Measurements from ENCODE around the gene NDST1. TPM values are rescaled to one million over a fixed set of nuclear protein-coding genes. Genes with fewer than 3 reads are reported as not detected.

NDST1 gene
- total RNA-seq, 4 donors from 2014 or later = 45.4 to 86.5 (median 81.2) TPM

- DNase-seq (ENCODE audit: low spot score) (no peak), ATAC-seq (ENCODE audit: low FRiP score) (no peak)
- no peak for TF ChIP-seq CTCF (IDR thresholded peaks at IDR 0.05)
Measured at GRCh38 chr5:150598821-150599273, 90.9 kb downstream of the NDST1 start.

GRCh38 chr5:150599281-150599680 lies 91.3 kb downstream of the NDST1 start:
- no peak for TF ChIP-seq CTCF (IDR thresholded peaks at IDR 0.05)
- DNase-seq (ENCODE audit: low spot score) (no peak), ATAC-seq (ENCODE audit: low FRiP score) (no peak)

- peak; percentile 85 for ATAC-seq (ENCODE audit: low FRiP score)
- no peak for TF ChIP-seq CTCF (IDR thresholded peaks at IDR 0.05)
- DNase-seq (ENCODE audit: low spot score) = peak; percentile 94
Measured at GRCh38 chr5:150599917-150600511, 92.1 kb downstream of the NDST1 start.

GRCh38 chr5:150600616-150601490 lies 92.9 kb downstream of the NDST1 start:
- no peak for TF ChIP-seq CTCF (IDR thresholded peaks at IDR 0.05)
- DNase-seq (ENCODE audit: low spot score) = no peak
- no peak for ATAC-seq (ENCODE audit: low FRiP score)

GRCh38 chr5:150601491-150602345 lies 93.8 kb downstream of the NDST1 start:
- DNase-seq (ENCODE audit: low spot score) (no peak), ATAC-seq (ENCODE audit: low FRiP score) (no peak)
- TF ChIP-seq CTCF (IDR thresholded peaks at IDR 0.05) = no peak

- ATAC-seq (ENCODE audit: low FRiP score) (no peak), DNase-seq (ENCODE audit: low spot score) (no peak)
- TF ChIP-seq CTCF (IDR thresholded peaks at IDR 0.05) = no peak
Measured at GRCh38 chr5:150603052-150603451, 95.1 kb downstream of the NDST1 start.

All from omental fat pad (tissue), 4 donors.